Measurements from ENCODE around the gene MRPL49. TPM values are rescaled to one million over a fixed set of nuclear protein-coding genes. Genes with fewer than 3 reads are reported as not detected.
"Not testable (repeated sequence)": the region's sequence is repeated elsewhere in the genome, so short reads cannot be mapped to it uniquely, and the experiment has no call there.

MRPL49 gene
- total RNA-seq, 2 experiments from 2014 or later: 36.5 to 37.4 TPM

DNA sequence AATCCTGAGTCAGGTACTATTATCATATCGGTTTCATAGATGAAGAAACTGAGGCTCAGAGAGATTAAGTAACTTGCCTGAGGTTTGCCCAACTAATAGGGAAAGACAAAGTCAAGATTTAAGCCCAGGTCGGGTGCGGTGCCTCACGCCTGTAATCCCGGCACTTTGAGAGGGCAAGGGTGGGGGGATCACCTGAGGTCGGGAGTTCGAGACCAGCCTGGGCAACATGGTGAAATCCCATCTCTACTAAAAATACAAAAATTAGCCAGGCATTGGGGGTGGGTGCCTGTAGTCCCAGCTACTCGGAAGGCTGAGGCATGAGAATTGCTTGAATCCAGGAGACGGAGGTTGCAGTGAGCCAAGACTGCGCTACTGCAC lies 28.0 kb downstream of the MRPL49 start:
- not testable (repeated sequence) for H3K9me3 Mint-ChIP-seq; H3K4me3 Mint-ChIP-seq; H3K36me3 Mint-ChIP-seq (ENCODE audit: low read depth)

DNA sequence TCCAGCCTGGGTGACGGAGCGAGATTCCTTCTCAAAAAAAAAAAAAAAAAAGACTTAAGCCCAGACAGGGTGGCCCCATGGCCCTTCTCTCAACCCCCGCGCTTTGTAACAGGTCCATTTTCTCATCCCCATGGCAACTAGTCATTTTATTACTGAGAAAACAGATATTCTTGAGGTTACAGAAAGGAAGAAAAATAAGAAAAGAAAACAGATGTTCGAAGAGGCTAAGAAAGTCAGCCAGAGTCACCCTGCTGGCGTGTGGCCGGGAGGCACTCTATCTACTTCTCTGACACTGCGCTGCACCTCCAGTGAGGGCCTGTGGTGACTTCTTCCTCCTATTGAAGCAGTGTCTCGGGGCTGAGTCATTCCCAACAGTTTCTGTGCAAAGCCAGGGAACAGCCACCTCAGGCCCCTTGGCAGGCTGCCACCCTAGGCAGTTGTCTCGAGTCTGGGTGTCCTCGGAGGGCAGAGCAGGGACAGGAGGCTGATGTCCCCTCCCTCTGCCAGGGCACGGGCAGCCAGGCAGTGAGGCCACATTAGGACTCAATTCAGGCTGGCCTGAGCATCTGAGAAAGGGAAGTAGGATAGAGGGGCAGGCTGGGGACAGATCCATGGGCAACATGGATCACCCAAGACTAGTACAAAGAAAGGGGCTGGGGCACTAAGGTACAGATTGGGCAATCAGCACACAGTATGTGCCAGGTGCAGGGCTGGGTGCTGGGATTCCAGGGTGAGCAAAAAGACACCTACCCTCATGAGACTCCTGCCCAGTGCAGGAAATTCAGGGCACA lies 28.6 kb downstream of the MRPL49 start:
- Mint-ChIP-seq H3K36me3 (ENCODE audit: low read depth) (no peaks in the 10 kb centered on the region), H3K27ac (no peak overlapping the region), H3K4me1 (peaks cover 19% of the 10 kb centered on the region), H3K27me3 (no peaks in the 10 kb centered on the region), H3K9me3 (no peaks in the 10 kb centered on the region), H3K4me3 (no peak overlapping the region)
- no peak for DNase-seq
- ChIA-PET CTCF (no interaction called here), POLR2A (interaction anchor here (3.7 kb wide), 1 partner anchor 16 kb away, joined by 15 read pairs; the partner anchor contains the start of gene SYVN1)

More for the DNA sequence above, 28.0 kb downstream of the MRPL49 start:
- H3K27me3 Mint-ChIP-seq, DNase-seq, CTCF ChIA-PET, H3K27ac Mint-ChIP-seq: not testable (repeated sequence)
- POLR2A ChIA-PET: interaction anchor here (3.7 kb wide), 1 partner anchor 15 kb away, joined by 15 read pairs; the partner anchor contains the start of gene SYVN1
- H3K4me1 Mint-ChIP-seq: peaks cover 19% of the 10 kb centered on the region

DNA sequence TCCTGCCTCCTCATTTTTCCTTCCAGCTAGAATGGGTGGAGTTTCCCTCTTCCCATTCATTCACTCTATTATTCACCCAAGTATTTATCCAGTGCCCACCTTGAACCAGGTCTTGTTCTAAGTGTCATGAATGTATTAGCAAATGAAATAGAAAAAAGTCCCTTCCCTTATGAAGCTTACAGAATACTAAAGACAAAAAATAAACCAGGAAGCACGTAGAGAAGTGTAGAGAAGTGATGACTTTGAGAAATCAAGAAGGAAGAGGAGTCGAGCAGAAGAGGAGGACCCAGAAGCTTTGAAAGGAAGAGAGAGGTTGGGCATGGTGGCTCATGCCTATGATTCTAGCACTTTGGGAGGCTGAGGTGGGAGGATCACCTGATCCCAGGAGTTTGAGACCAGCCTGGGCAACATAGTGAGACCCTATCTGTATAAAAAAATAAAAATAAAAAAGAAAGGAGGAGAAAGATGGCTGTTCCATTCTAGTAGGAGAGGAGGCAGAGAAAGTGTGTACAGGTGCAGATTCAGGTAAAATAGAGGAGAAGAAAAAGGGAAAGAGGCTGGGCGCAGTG lies 29.3 kb downstream of the MRPL49 start:
- H3K9me3 Mint-ChIP-seq: no peaks in the 10 kb centered on the region
- no peak overlapping the region for H3K4me3 Mint-ChIP-seq
- ChIA-PET POLR2A (interaction anchor here (1.0 kb wide), 1 partner anchor 16 kb away, joined by 5 read pairs; no protein-coding TSS in a partner anchor), CTCF (no interaction called here)
- no peaks in the 10 kb centered on the region for H3K36me3 Mint-ChIP-seq (ENCODE audit: low read depth)
- DNase-seq: no peak
- no peak overlapping the region for H3K27ac Mint-ChIP-seq
- H3K4me1 Mint-ChIP-seq: peaks cover 19% of the 10 kb centered on the region
- H3K27me3 Mint-ChIP-seq: no peaks in the 10 kb centered on the region

DNA sequence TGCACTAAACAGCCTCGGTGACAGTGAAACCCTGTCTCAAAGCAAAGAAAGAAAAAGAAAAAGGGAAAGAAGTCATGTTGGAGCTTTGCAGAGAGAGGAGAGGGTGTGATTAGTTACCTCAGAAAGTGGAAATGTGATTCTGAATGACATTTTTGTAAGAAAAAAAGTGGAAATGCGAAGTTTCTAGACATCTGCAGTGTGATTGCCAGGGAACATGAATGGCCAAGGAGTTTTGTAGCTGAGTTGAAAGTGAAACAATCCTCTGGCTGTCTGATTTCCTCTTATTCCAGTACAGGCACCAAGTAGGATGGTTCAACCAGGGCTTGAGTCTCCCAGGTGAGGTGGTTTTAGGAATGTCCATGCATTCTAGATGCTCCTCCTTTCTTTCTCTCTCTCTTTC lies 30.0 kb downstream of the MRPL49 start:
- no peak overlapping the region for H3K4me3 Mint-ChIP-seq
- H3K27me3 Mint-ChIP-seq: no peaks in the 10 kb centered on the region
- CTCF ChIA-PET: interaction anchor here (0.6 kb wide), 1 partner anchor 591 kb away, joined by 3 read pairs; no protein-coding TSS in a partner anchor
- POLR2A ChIA-PET: interaction anchor here (1.0 kb wide), 1 partner anchor 17 kb away, joined by 5 read pairs; no protein-coding TSS in a partner anchor
- no peak overlapping the region for H3K27ac Mint-ChIP-seq
- no peak for DNase-seq
- H3K36me3 Mint-ChIP-seq (ENCODE audit: low read depth): no peaks in the 10 kb centered on the region
- H3K4me1 Mint-ChIP-seq: peaks cover 19% of the 10 kb centered on the region
- H3K9me3 Mint-ChIP-seq: no peaks in the 10 kb centered on the region

DNA sequence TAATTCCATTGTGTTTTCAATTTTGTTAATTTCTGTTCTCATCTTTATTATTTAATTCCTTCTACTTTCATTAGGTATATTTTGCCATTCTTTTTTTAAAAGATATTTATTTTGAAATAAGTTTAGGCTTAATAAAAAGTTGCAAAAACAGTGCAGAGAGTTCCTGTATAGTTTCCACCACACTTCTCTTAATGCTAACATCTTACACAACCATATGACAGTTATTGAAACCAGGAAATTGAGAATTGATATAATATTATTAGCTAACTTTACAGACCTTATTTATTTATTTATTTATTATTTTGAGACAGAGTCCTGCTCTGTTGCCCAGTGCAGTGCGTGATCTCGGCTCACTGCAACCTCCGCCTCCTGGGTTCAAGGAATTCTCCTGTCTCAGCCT lies 34.1 kb downstream of the MRPL49 start:
- POLR2A ChIA-PET: interaction anchor here (1.6 kb wide), 1 partner anchor 21 kb away, joined by 7 read pairs; no protein-coding TSS in a partner anchor
- no peaks in the 10 kb centered on the region for H3K9me3 Mint-ChIP-seq
- DNase-seq: no peak
- no peak overlapping the region for H3K4me3 Mint-ChIP-seq
- peaks cover 12% of the 10 kb centered on the region for H3K27me3 Mint-ChIP-seq
- no peak overlapping the region for H3K27ac Mint-ChIP-seq
- H3K4me1 Mint-ChIP-seq: peaks cover 19% of the 10 kb centered on the region
- CTCF ChIA-PET: interaction anchor here (1.6 kb wide), 1 partner anchor 119 kb away, joined by 3 read pairs; no protein-coding TSS in a partner anchor
- H3K36me3 Mint-ChIP-seq (ENCODE audit: low read depth): no peaks in the 10 kb centered on the region

DNA sequence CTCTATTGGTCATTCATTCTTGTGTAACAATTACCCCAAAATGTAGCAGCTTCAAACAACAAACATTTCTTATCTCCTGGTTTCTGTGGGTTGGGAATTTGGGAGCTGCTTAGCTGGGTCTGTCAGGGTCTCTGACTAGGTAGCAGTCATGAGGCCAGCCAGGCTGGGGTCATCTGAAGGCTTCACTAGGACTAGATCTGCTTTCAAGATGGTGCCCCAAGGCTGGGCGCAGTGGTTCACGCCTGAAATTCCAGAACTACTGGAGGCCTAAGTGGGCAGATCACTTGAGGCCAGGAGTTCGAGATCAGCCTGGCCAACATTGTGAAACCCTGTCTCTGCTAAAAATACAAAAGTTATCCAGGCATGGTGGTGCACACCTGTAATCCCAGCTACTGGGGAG lies 34.8 kb downstream of the MRPL49 start:
- Mint-ChIP-seq H3K27me3 (peaks cover 12% of the 10 kb centered on the region), H3K27ac (no peak overlapping the region), H3K4me3 (no peak overlapping the region), H3K36me3 (ENCODE audit: low read depth) (no peaks in the 10 kb centered on the region), H3K9me3 (no peaks in the 10 kb centered on the region), H3K4me1 (peaks cover 15% of the 10 kb centered on the region)
- no peak for DNase-seq
- POLR2A ChIA-PET: interaction anchor here (1.6 kb wide), 1 partner anchor 21 kb away, joined by 7 read pairs; no protein-coding TSS in a partner anchor
- CTCF ChIA-PET: interaction anchor here (1.6 kb wide), 1 partner anchor 119 kb away, joined by 3 read pairs; no protein-coding TSS in a partner anchor

DNA sequence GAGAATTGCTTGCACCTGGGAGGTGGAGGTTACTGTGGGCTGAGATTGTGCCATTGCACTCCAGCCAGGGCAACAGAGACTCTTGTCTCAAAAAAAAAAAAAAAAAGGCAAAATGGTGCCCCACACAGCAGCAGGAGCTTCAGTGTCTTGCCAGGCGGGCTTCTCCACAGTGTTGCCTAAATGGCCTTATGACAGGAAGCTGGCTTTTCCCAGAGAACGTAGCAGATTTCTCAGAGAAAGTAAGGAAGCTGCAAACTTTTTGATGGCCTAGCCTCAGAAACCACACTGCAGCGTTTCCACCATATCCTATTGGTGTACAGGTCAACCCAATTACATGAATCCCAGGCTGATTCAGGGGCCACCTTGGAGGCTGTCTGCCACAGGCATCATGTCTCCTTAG lies 35.2 kb downstream of the MRPL49 start:
- no peaks in the 10 kb centered on the region for H3K9me3 Mint-ChIP-seq
- peaks cover 11% of the 10 kb centered on the region for H3K4me1 Mint-ChIP-seq
- ChIA-PET POLR2A (interaction anchor here (1.6 kb wide), 1 partner anchor 22 kb away, joined by 7 read pairs; no protein-coding TSS in a partner anchor), CTCF (interaction anchor here (1.6 kb wide), 1 partner anchor 118 kb away, joined by 3 read pairs; no protein-coding TSS in a partner anchor)
- DNase-seq: no peak
- H3K27ac Mint-ChIP-seq: no peak overlapping the region
- H3K36me3 Mint-ChIP-seq (ENCODE audit: low read depth): no peaks in the 10 kb centered on the region
- peaks cover 12% of the 10 kb centered on the region for H3K27me3 Mint-ChIP-seq
- H3K4me3 Mint-ChIP-seq: no peak overlapping the region

DNA sequence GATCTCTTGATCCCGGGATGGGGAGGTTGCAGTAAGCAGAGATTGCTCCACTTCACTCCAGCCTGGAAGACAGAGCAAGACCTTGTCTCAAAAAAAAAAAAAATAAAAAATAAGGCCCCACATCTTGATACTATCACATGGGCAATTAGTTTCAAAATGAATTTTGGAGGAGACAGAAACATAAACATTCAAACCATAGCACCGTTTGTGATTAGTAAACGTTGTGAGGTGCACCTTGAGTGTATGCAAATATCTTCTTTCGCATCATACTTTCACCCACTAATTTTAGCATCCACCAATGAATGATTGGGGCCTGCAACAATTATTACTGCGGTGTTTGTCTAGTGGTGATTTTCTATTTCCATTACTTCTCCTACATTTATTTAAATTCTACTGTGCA lies 36.9 kb downstream of the MRPL49 start:
- no peak for DNase-seq
- Mint-ChIP-seq H3K36me3 (ENCODE audit: low read depth) (no peaks in the 10 kb centered on the region), H3K4me1 (peaks cover 5% of the 10 kb centered on the region), H3K27me3 (peaks cover 12% of the 10 kb centered on the region), H3K27ac (no peak overlapping the region), H3K9me3 (no peaks in the 10 kb centered on the region), H3K4me3 (no peak overlapping the region)
- POLR2A ChIA-PET: no interaction called here
- CTCF ChIA-PET: interaction anchor here (0.7 kb wide), 1 partner anchor 263 kb away, joined by 3 read pairs; no protein-coding TSS in a partner anchor

DNA sequence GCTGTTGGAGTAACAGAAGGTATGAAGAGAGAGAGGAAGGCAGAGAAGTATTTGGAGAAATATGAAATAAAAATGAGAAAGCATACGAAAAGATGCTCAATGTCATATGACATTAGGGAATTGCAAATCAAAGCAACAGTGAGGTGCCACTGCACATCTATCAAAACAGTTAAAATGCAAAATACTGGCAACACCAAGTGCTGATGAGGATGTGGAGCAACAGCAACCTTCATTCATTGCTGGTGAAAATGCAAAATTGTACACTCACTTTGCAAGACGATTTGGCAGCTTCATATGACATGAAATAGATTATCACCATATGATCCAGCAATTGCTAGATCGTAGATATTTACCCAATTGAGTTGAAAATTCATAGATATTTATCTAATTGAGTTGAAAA lies 38.5 kb downstream of the MRPL49 start:
- POLR2A ChIA-PET: no interaction called here
- Mint-ChIP-seq H3K36me3 (ENCODE audit: low read depth) (no peaks in the 10 kb centered on the region), H3K4me1 (peaks cover 5% of the 10 kb centered on the region), H3K4me3 (no peak overlapping the region), H3K27me3 (peaks cover 12% of the 10 kb centered on the region), H3K27ac (no peak overlapping the region), H3K9me3 (no peaks in the 10 kb centered on the region)
- no peak for DNase-seq
- CTCF ChIA-PET: no interaction called here

DNA sequence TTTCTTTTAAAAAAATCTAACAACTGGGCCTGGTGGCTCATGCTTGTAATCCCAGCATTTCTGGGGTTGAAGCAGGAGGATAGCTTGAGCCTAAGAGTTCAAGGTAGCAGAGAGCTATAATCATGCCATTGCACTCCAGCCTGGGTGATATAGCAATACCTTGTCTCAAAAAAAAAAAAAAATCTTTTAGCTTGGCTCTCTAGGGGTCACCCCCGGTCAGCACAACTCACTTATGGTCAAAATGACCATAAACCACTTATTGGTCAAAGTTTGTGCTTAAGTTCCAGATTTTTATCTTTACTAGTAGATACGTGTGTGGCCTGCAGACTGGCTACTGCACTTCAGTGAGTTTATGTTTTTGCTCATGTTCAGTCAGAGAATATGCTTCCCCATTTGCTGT lies 41.6 kb downstream of the MRPL49 start:
- Mint-ChIP-seq H3K4me1 (peaks cover 5% of the 10 kb centered on the region), H3K36me3 (ENCODE audit: low read depth) (no peaks in the 10 kb centered on the region), H3K27ac (no peak overlapping the region), H3K4me3 (no peak overlapping the region), H3K27me3 (peaks cover 10% of the 10 kb centered on the region), H3K9me3 (no peaks in the 10 kb centered on the region)
- CTCF ChIA-PET: no interaction called here
- DNase-seq: no peak
- POLR2A ChIA-PET: no interaction called here

DNA sequence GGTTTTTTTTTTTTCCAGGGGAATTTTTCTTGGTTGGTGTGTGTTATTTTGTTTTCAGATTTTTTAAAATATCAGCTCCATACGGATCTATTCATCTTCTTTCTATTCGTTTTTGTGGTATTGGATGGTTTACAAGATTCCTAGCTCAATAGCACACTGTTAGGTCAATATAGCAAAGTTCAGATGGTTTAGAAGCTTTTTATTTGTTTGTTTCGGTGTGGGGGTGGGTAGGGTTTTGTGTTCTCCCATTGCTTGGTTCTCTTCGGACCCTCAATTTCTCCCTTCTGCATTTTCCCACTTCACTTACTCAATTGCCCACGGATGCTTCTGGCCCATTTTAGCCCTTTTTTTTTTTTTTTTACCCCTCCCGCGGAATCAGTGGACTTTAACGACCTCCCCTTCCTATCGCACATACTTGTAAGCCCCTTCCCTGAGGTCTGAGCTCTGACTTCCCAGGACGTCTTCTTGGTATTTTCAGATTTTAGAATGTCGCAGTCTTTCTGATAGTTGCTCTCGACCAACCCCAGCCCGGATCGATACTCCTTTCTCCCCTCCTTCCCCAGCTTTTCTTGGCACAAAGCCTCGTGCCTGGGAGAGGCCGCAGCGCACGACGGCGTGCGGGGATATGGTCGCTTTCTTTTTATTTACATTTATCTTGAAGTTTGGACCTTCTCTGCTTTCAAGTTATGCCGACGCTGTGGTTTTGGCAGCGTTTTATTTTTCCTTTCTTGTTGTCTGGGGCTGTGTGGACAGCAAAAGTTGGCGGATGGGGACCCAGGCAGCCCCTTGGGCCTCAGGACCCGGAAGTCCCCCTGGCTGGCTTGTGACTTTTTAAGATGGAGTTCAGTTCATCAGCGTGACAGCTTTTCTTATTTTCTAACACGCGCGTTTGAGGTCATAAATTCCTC lies 43.5 kb downstream of the MRPL49 start:
- H3K36me3 Mint-ChIP-seq (ENCODE audit: low read depth): no peaks in the 10 kb centered on the region
- CTCF ChIA-PET: interaction anchor here (0.6 kb wide), 1 partner anchor 75 kb away, joined by 4 read pairs; no protein-coding TSS in a partner anchor
- POLR2A ChIA-PET: interaction anchor here (1.3 kb wide), 1 partner anchor 30 kb away, joined by 3 read pairs; no protein-coding TSS in a partner anchor
- DNase-seq: no peak
- H3K27me3 Mint-ChIP-seq: peaks cover 2% of the 10 kb centered on the region
- no peak overlapping the region for H3K4me3 Mint-ChIP-seq
- H3K27ac Mint-ChIP-seq: no peak overlapping the region
- peaks cover 11% of the 10 kb centered on the region for H3K4me1 Mint-ChIP-seq
- H3K9me3 Mint-ChIP-seq: no peaks in the 10 kb centered on the region

DNA sequence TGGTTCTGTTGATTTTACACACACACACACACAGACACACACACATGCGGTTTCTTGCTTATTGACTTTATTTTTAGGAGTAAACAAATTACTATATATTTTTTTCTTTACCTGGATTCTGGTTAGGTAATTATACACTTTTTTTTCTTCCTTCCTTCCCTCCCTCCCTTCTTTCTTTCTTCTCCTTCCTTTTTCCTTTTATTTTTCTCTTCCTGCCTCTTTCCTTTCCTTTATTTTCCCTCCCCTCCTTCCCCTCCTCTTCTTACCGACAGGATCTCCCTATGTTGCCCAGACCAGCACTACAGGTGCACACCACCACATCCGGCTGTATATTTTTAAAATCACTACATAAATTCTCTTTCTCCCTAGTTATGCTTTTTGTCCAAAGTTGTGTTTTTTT lies 44.8 kb downstream of the MRPL49 start:
- no peaks in the 10 kb centered on the region for H3K9me3 Mint-ChIP-seq
- DNase-seq: no peak
- no peaks in the 10 kb centered on the region for H3K36me3 Mint-ChIP-seq (ENCODE audit: low read depth)
- H3K4me3 Mint-ChIP-seq: no peak overlapping the region
- ChIA-PET CTCF (no interaction called here), POLR2A (no interaction called here)
- no peaks in the 10 kb centered on the region for H3K27me3 Mint-ChIP-seq
- peaks cover 11% of the 10 kb centered on the region for H3K4me1 Mint-ChIP-seq
- H3K27ac Mint-ChIP-seq: no peak overlapping the region
